Type B pancreatic cell (in vitro differentiated cells): Measurements from ENCODE around the gene SUGP1. TPM values are rescaled to one million over a fixed set of nuclear protein-coding genes. Genes with fewer than 3 reads are reported as not detected.
"Not testable (repeated sequence)": the region's sequence is repeated elsewhere in the genome, so short reads cannot be mapped to it uniquely, and the experiment has no call there.

Source experiments
- DNase-seq: peaks from one replicate; pipeline ENCODE4 v3.0.0; 2021; ENCODE audit warnings: mixed read lengths; ENCODE audit not compliant: unreplicated experiment; ENCODE audit errors: extremely low spot score
- H3K27ac Mint-ChIP-seq: 2 replicates; pipeline ENCODE4 v1.8.0; 2021; ENCODE audit warnings: mild to moderate bottlenecking, mixed read lengths
- H3K27me3 Mint-ChIP-seq: 2 replicates; pipeline ENCODE4 v1.8.0; 2021; ENCODE audit warnings: mixed read lengths
- H3K36me3 Mint-ChIP-seq: 2 replicates; pipeline ENCODE4 v1.8.0; 2021; ENCODE audit warnings: mixed read lengths
- H3K4me1 Mint-ChIP-seq: one replicate; pipeline ENCODE4 v1.8.0; 2021; ENCODE audit warnings: mixed read lengths; ENCODE audit not compliant: unreplicated experiment
- H3K4me3 Mint-ChIP-seq: 2 replicates; pipeline ENCODE4 v1.8.0; 2021; ENCODE audit warnings: mild to moderate bottlenecking, mixed read lengths
- H3K9me3 Mint-ChIP-seq: 2 replicates; pipeline ENCODE4 v1.8.0; 2021; ENCODE audit warnings: mixed read lengths
- CTCF ChIP-seq: fragments of 200-600 bp; sonication (generic); conservative IDR thresholded peaks from 2 replicates; pipeline ENCODE4 v1.5.0; 2021; ENCODE audit warnings: antibody characterized with exemption, mild to moderate bottlenecking
- total RNA-seq: library from RNA; stranded (reverse); gene quantifications from 2 replicates; pipeline ENCODE4 v1.2.1, GENCODE V29; 2021; ENCODE audit warnings: low replicate concordance

SUGP1 gene
- total RNA-seq, 1 donor from 2014 or later, result 86.8 TPM

DNA sequence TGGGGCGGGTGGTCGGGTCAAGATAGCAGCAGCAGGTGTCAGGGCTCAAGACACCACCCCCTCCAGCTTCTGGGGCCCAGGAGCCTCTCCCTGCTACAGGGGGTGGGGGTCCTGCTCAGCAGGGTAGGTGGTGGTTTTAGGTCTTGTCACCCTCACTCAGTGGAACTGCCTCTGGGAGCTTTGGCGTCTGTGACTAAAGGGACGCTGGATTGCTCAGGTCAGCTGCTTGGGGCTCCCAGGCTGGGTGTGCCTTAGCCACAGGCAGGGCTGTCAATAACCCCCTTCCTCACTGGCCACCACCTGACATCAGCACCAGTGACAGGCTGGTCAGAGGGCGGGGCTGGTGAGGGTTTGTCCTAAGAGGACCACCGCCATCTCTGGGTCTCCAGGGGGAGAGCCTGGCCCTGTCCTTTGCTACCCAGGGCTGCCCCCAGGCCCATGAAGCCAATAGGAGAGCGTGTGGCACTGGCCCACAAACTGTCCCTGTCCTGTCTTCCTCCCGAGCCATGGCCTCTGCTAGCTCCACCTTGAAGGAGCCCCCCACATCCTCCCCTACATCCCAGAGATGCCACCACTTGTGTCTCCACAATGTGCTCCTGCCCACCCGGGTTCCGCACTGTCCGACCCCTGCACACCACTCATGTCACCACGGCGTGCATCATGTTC lies 36.7 kb upstream of the SUGP1 start:
- Mint-ChIP-seq H3K9me3 (no peaks in the 10 kb centered on the region), H3K27me3 (no peaks in the 10 kb centered on the region), H3K36me3 (peaks cover 6% of the 10 kb centered on the region), H3K4me1 (peaks cover 5% of the 10 kb centered on the region), H3K4me3 (no peak overlapping the region), H3K27ac (no peak overlapping the region)
- DNase-seq, result no peak
- TF ChIP-seq CTCF, result no peak

DNA sequence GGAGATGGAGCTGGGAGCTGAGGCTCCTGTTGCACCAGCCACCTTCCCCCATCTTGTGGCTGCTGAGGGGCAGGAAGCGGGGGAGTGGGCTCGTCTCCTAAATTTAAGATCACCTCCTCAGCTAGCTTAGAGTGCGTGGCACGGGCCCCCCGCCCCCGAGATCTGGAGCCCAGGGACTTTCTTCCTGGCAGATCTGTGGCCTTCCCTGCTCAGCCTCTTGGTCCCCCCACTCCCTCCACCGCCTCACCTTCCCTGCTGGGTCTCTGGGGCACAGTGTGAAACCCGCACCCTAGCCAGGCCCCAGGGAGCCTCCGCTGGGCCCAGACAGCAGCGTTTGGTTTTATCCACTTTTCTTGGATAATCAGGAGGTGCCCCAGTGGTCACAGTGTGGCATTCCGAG lies 36.2 kb upstream of the SUGP1 start:
- Mint-ChIP-seq H3K9me3 (no peaks in the 10 kb centered on the region), H3K27ac (no peak overlapping the region), H3K36me3 (peaks cover 7% of the 10 kb centered on the region), H3K4me3 (no peak overlapping the region), H3K4me1 (peaks cover 5% of the 10 kb centered on the region), H3K27me3 (no peaks in the 10 kb centered on the region)
- TF ChIP-seq CTCF, result no peak
- no peak for DNase-seq

GRCh38 chr19:19355606-19356139 lies 35.4 kb upstream of the SUGP1 start:
- Mint-ChIP-seq H3K4me3 (no peak overlapping the region), H3K9me3 (no peaks in the 10 kb centered on the region), H3K27me3 (no peaks in the 10 kb centered on the region), H3K4me1 (no peaks in the 10 kb centered on the region), H3K27ac (no peak overlapping the region), H3K36me3 (peaks cover 7% of the 10 kb centered on the region)
- TF ChIP-seq CTCF, result no peak
- no peak for DNase-seq

GRCh38 chr19:19354932-19355331 lies 34.6 kb upstream of the SUGP1 start:
- no peak for DNase-seq
- H3K36me3 Mint-ChIP-seq, result peaks cover 7% of the 10 kb centered on the region
- no peak overlapping the region for H3K4me3 Mint-ChIP-seq
- H3K27ac Mint-ChIP-seq, result no peak overlapping the region
- no peaks in the 10 kb centered on the region for H3K4me1 Mint-ChIP-seq
- no peaks in the 10 kb centered on the region for H3K9me3 Mint-ChIP-seq
- TF ChIP-seq CTCF, result no peak
- no peaks in the 10 kb centered on the region for H3K27me3 Mint-ChIP-seq

- H3K36me3 Mint-ChIP-seq, result peaks cover 7% of the 10 kb centered on the region
- TF ChIP-seq CTCF, result no peak
- no peak overlapping the region for H3K27ac Mint-ChIP-seq
- DNase-seq, result no peak
- no peaks in the 10 kb centered on the region for H3K9me3 Mint-ChIP-seq
- no peaks in the 10 kb centered on the region for H3K27me3 Mint-ChIP-seq
- no peak overlapping the region for H3K4me3 Mint-ChIP-seq
- no peaks in the 10 kb centered on the region for H3K4me1 Mint-ChIP-seq
Observed at GRCh38 chr19:19354007-19354406, 33.7 kb upstream of the SUGP1 start.

GRCh38 chr19:19352823-19353222 lies 32.5 kb upstream of the SUGP1 start:
- no peaks in the 10 kb centered on the region for H3K27me3 Mint-ChIP-seq
- no peak overlapping the region for H3K27ac Mint-ChIP-seq
- H3K9me3 Mint-ChIP-seq, result no peaks in the 10 kb centered on the region
- H3K4me3 Mint-ChIP-seq, result no peak overlapping the region
- no peaks in the 10 kb centered on the region for H3K4me1 Mint-ChIP-seq
- H3K36me3 Mint-ChIP-seq, result peaks cover 7% of the 10 kb centered on the region
- TF ChIP-seq CTCF, result no peak
- DNase-seq, result no peak

DNA sequence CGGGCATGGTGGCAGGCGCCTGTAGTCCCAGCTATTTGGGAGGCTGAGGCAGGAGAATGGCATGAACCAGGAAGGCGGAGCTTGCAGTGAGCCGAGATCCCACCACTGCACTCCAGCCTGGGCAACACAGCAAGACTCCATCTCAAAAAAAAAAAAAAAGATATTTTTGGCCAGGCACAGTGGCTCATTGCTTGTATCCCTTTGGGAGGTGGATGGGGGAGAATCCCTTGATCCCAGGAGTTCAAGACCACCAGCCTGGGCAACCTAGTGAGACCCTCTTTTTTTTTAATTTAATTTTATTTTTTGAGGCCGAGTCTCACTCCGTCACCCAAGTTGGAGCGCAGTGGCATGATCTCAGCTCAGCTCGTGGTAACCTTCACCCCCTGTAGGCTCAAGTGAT lies 30.4 kb upstream of the SUGP1 start:
- H3K36me3 Mint-ChIP-seq, H3K4me1 Mint-ChIP-seq, H3K4me3 Mint-ChIP-seq, DNase-seq, H3K27ac Mint-ChIP-seq, H3K27me3 Mint-ChIP-seq, H3K9me3 Mint-ChIP-seq: not testable (repeated sequence)
